Endothelial cell of umbilical vein (primary cell): ENCODE measurements around the gene ESPN. TPM values are rescaled to one million over a fixed set of nuclear protein-coding genes. Genes with fewer than 3 reads are reported as not detected.
A peak's percentile ranks its signal among the peaks of the same experiment; 100 is the strongest.

Experiments
- BruUV-seq: library from RNA; stranded (reverse); fragments of 400-500 nt; replicated peaks from 2 replicates; lab custom pipeline; 2021; lab: Mats Ljungman, UMichigan
- CTCF ChIA-PET: fragments of 300-600, 350-600 bp; sonication (Branson Sonifier 250); formaldehyde crosslinking; loops from one replicate; lab custom pipeline; 2021; ENCODE audit warnings: antibody characterized with exemption, inconsistent platforms; lab: Charles Lee
- POLR2A ChIA-PET: fragments of 300-600, 350-600 bp; sonication (Branson Sonifier 250); formaldehyde crosslinking; loops from one replicate; lab custom pipeline; 2021; ENCODE audit warnings: antibody characterized with exemption, inconsistent platforms; lab: Charles Lee
- DNase-seq: peaks from one replicate; pipeline ENCODE4 v3.0.0-alpha.2; 2011; ENCODE audit warnings: low read depth, low spot score
- FAIRE-seq: peaks from 2 replicates; lab custom pipeline; 2011; peaks lifted over from hg19 to GRCh38; lab: Jason Lieb, UNC
- H2AFZ ChIP-seq: 2 replicates; pipeline ENCODE4 v1.6.0; 2012; ENCODE audit warnings: low read depth, low read length, control low read depth, inconsistent platforms
- H3K27ac ChIP-seq: 2 replicates; pipeline ENCODE4 v1.5.1; 2011; ENCODE audit warnings: low read depth, mild to moderate bottlenecking, control low read depth, low read length, moderate library complexity; ENCODE audit not compliant: insufficient read depth
- H3K27me3 ChIP-seq, 2 experiments: 2 replicates each; pipeline versions ENCODE4 v1.6.0 to v1.6.1; 2011; ENCODE audit warnings: low read length in 2 of 2, mixed read lengths in 1 of 2; ENCODE audit not compliant: control insufficient read depth in 2 of 2, insufficient read depth in 2 of 2
- H3K36me3 ChIP-seq, 2 experiments: 2 replicates in 1 of 2; 3 replicates in 1 of 2; pipeline ENCODE4 v1.5.1; 2011; ENCODE audit warnings: low read length in 2 of 2, mild to moderate bottlenecking in 1 of 2, moderate library complexity in 1 of 2; ENCODE audit not compliant: control insufficient read depth in 2 of 2, insufficient read depth in 2 of 2; ENCODE audit errors: extremely low read depth in 1 of 2
- H3K4me1 ChIP-seq: 3 replicates; pipeline ENCODE4 v1.5.1; 2011; ENCODE audit warnings: mild to moderate bottlenecking, low read length; ENCODE audit not compliant: control insufficient read depth, insufficient read depth; ENCODE audit errors: extremely low read depth
- H3K4me2 ChIP-seq: 2 replicates; pipeline ENCODE4 v1.6.1; 2011; ENCODE audit warnings: low read length, control low read depth, mixed read lengths; ENCODE audit not compliant: insufficient read depth
- H3K4me3 ChIP-seq, 3 experiments: fragments of 200-600 bp in 1 of 3; sonication (generic), shearing (Covaris generic) in 1 of 3; replicated peaks in 1 of 3; 2 replicates each; pipeline ENCODE4 v1.5.1; 2011 to 2016; ENCODE audit warnings: control low read depth in 3 of 3, low read length in 3 of 3, mild to moderate bottlenecking in 2 of 3, inconsistent platforms in 1 of 3, low read depth in 1 of 3, moderate library complexity in 1 of 3; ENCODE audit not compliant: insufficient read depth in 1 of 3
- H3K79me2 ChIP-seq: 2 replicates; pipeline ENCODE4 v1.6.0; 2012; ENCODE audit warnings: low read length, inconsistent platforms; ENCODE audit not compliant: control insufficient read depth, insufficient read depth
- H3K9ac ChIP-seq: replicated peaks from 2 replicates; pipeline ENCODE3; 2011; ENCODE audit warnings: low read length, control low read depth; ENCODE audit not compliant: insufficient read depth; ENCODE audit errors: extremely low read depth
- H3K9me1 ChIP-seq: replicated peaks from 3 replicates; pipeline ENCODE4 v1.6.0; 2011; ENCODE audit warnings: mild to moderate bottlenecking, low read length; ENCODE audit not compliant: control insufficient read depth, insufficient read depth; ENCODE audit errors: extremely low read depth
- H3K9me3 ChIP-seq: replicated peaks from 2 replicates; pipeline ENCODE4 v1.5.1; 2012; ENCODE audit warnings: low read length, inconsistent platforms; ENCODE audit not compliant: control insufficient read depth, insufficient read depth
- H4K20me1 ChIP-seq: replicated peaks from 2 replicates; pipeline ENCODE3; 2011; ENCODE audit warnings: mild to moderate bottlenecking, low read length; ENCODE audit not compliant: control insufficient read depth, insufficient read depth; ENCODE audit errors: extremely low read depth
- CTCF ChIP-seq, 2 donors: IDR thresholded peaks; 1 replicate in 1 of 2; 2 replicates in 1 of 2; pipeline ENCODE4 v1.5.1; 2011; ENCODE audit warnings: low read length in 2 of 2, mild to moderate bottlenecking in 2 of 2, moderate library complexity in 2 of 2, control low read depth in 1 of 2, inconsistent platforms in 1 of 2, low read depth in 1 of 2; ENCODE audit not compliant: insufficient read depth in 1 of 2; ENCODE audit errors: extremely low read depth in 1 of 2
- EZH2 ChIP-seq: IDR thresholded peaks from 2 replicates; pipeline ENCODE4 v1.6.1; 2012; ENCODE audit warnings: borderline replicate concordance, low read depth, mild to moderate bottlenecking, moderate library complexity, low read length, inconsistent platforms; ENCODE audit not compliant: severe bottlenecking
- FOS ChIP-seq: IDR thresholded peaks from 2 replicates; pipeline ENCODE4 v1.6.1; 2011; ENCODE audit warnings: mild to moderate bottlenecking, low read length, moderate library complexity, borderline replicate concordance; ENCODE audit not compliant: insufficient read depth
- GATA2 ChIP-seq: IDR thresholded peaks from 2 replicates; pipeline ENCODE4 v1.7.0; 2011; ENCODE audit warnings: low read depth, mild to moderate bottlenecking, moderate library complexity, mixed read lengths, low read length; ENCODE audit not compliant: insufficient read length, insufficient read depth
- MAX ChIP-seq: IDR thresholded peaks from 2 replicates; pipeline ENCODE4 v1.6.1; 2011; ENCODE audit not compliant: insufficient read depth, insufficient read length
- POLR2AphosphoS5 ChIP-seq: IDR thresholded peaks from 2 replicates; pipeline ENCODE4 v1.6.1; 2012; ENCODE audit warnings: low read depth, mild to moderate bottlenecking, control low read depth, low read length, moderate library complexity; ENCODE audit not compliant: insufficient read depth
- dilution Hi-C: fragments of 300-500 bp; cut with MboI; formaldehyde crosslinking; loops from one replicate; pipeline ENCODE4 v1.15.0; 2019; ENCODE audit warnings: low sequenced_read_pairs; ENCODE audit not compliant: extremely low pct_ligation_motif_present
- intact Hi-C: fragments of 100-400 bp; cut with micrococcal nuclease; formaldehyde crosslinking; loops from one replicate; pipeline ENCODE4 v1.10.0; 2022
- polyA plus RNA-seq, 4 experiments: library from polyadenylated mRNA; depleted of rRNA in 3 of 4; stranded (reverse) in 3 of 4; unstranded in 1 of 4; fragments of >200 nt; gene quantifications; 2 replicates each; pipeline versions ENCODE4 v1.2.1 to v1.2.3, GENCODE V29; 2011 to 2012; ENCODE audit warnings: missing spikeins in 1 of 4
- total RNA-seq: library from RNA; stranded (reverse); gene quantifications from 2 replicates; pipeline ENCODE4 v1.2.3, GENCODE V29; 2021

Gene ESPN
- total and polyA plus RNA-seq, 2 donors (not counting 3 experiments of a cell fraction or from before 2014, with no cell fraction given) = 0.54 to 0.71 TPM

GRCh38 chr1:6496890-6497214, 72.3 kb downstream of the ESPN start:
- Histone ChIP-seq H3K36me3 (no peaks in the 10 kb centered on the region), H3K9me1 (no peaks in the 10 kb centered on the region), H3K9ac (peak overlapping the region; percentile 13), H3K27ac (no peak overlapping the region), H3K79me2 (no peaks in the 10 kb centered on the region), H3K4me2 (peak overlapping the region; percentile 55), H4K20me1 (no peaks in the 10 kb centered on the region), H3K9me3 (no peaks in the 10 kb centered on the region), H3K27me3 (no peaks in the 10 kb centered on the region), H3K4me1 (peaks cover 29% of the 10 kb centered on the region), H3K4me3 (peak overlapping the region; percentile 30 to 57 (median 48)), H2AFZ (peak overlapping the region; percentile 42)
- ChIA-PET CTCF (no interaction called here), POLR2A (no interaction called here)
- FAIRE-seq (no peak), DNase-seq (no peak)
- dilution Hi-C loops = no loop called here
- TF ChIP-seq CTCF (IDR thresholded peaks at IDR 0.05; ENCODE audit: extremely low read depth in 1 of 2, insufficient read depth in 1 of 2, low read depth in 1 of 2, low read length in 2 of 2) (no peak), GATA2 (no peak), MAX (no peak), FOS (no peak), POLR2AphosphoS5 (no peak), EZH2 (no peak)
- intact Hi-C loops = loop anchor here (10.0 kb wide), 1 partner anchor 288 kb away; the partner anchor contains the start of gene CAMTA1
- no TSS peak for BruUV-seq
